ENCODE results near the gene OR2AT4. TPM values are rescaled to one million over a fixed set of nuclear protein-coding genes. Genes with fewer than 3 reads are reported as not detected.

Gene OR2AT4
- total and polyA plus RNA-seq, 2 of the 4 experiments (the other 2 are of a cell fraction), result not detected

DNA sequence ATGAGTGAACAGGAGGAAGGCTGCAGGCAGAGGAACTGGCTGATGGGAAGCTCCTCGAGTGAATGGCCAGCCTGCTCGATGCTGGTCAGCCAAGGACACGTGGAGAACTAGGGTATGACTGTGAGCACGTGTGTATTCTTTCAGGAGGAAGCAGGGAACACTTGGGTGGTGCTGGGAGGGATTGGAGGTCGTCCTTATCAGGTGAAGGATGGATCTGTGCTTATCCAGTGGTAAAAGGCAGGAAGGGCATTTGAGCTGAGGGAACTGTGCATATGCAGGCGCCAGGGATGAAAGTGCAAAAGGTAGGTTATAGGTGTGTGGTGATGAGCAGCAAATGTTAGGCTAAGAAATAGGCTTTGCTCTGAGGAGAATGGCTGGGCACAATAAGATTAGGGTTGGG lies 44.5 kb upstream of the OR2AT4 start:
- no peak for DNase-seq
- H3K36me3 ChIP-seq (ENCODE audit: control insufficient read depth, insufficient read depth, low read length), result no peaks in the 10 kb centered on the region
- dilution Hi-C loops (cut with HindIII; ENCODE audit: low sequenced_read_pairs, unreplicated experiment), result no loop called here
- no peaks in the 10 kb centered on the region for H3K79me1 ChIP-seq (ENCODE audit: low read depth in 1 of 2, low read length in 2 of 2)
- no peak overlapping the region for H3K56ac ChIP-seq (ENCODE audit: extremely low read depth, insufficient read depth, low read length)
- peaks cover 19% of the 10 kb centered on the region for H3K27me3 ChIP-seq (ENCODE audit: control insufficient read depth, insufficient read depth, low read length)
- peaks cover 5% of the 10 kb centered on the region for H3K9me1 ChIP-seq (ENCODE audit: insufficient read depth, low read length)
- no TSS peak for BruUV-seq (replicated peaks)
- no peak overlapping the region for H4K8ac ChIP-seq (ENCODE audit: low read depth in 2 of 2, low read length in 2 of 2)
- no peak for ATAC-seq (ENCODE audit: low read depth)
- 41% methylated on average over 6 of the region's 6 CpGs; no CpG with 5 or more reads in 1 of the 2 experiments for WGBS, 2 experiments (ENCODE audit: extremely low coverage in 2 of 2, insufficient read length in 1 of 2)
- no peak overlapping the region for H2AFZ ChIP-seq (replicated peaks; ENCODE audit: low read length, poor library complexity)
- peak overlapping the region; percentile 62; the same call in 1 of the 2 replicates for H2AK5ac ChIP-seq (ENCODE audit: low read depth, low read length)
- POLR2A ChIA-PET (ENCODE audit: unreplicated experiment), result no interaction called here
- H2AK9ac ChIP-seq (replicated peaks; ENCODE audit: low read depth, low read length, poor library complexity), result no peak overlapping the region
- H3K27ac ChIP-seq (ENCODE audit: insufficient read depth, low read length), result no peak overlapping the region
- no peak overlapping the region for H2BK120ac ChIP-seq (ENCODE audit: low read depth, low read length)
- H3K23ac ChIP-seq (ENCODE audit: low read depth, low read length), result no peak overlapping the region
- intact Hi-C loops (cut with micrococcal nuclease), result no loop called here
- no peaks in the 10 kb centered on the region for H3K9me3 ChIP-seq (ENCODE audit: control insufficient read depth, insufficient read depth, low read length)
- no peak overlapping the region for H4K5ac ChIP-seq (ENCODE audit: low read depth, low read length)
- peaks cover 2% of the 10 kb centered on the region; the same call in 1 of the 2 replicates for H3K4me1 ChIP-seq (ENCODE audit: control insufficient read depth, insufficient read depth, low read length)
- H4K20me1 ChIP-seq (ENCODE audit: insufficient read depth, low read length), result no peaks in the 10 kb centered on the region
- no peak overlapping the region for H3K4me3 ChIP-seq (ENCODE audit: insufficient read depth, low read depth, low read length)
- H3K18ac ChIP-seq (ENCODE audit: low read depth, low read length), result no peak overlapping the region
- no peak overlapping the region for H3K14ac ChIP-seq (replicated peaks; ENCODE audit: low read depth, low read length)
- H3K4me2 ChIP-seq (ENCODE audit: low read depth, low read length), result no peak overlapping the region
- H3K4ac ChIP-seq (ENCODE audit: low read depth, low read length), result no peak overlapping the region
- no peak overlapping the region for H2BK5ac ChIP-seq (ENCODE audit: low read depth, low read length, poor library complexity, severe bottlenecking)
- TF ChIP-seq FOS (IDR thresholded peaks at IDR 0.05; ENCODE audit: low read depth, low read length) (no peak), RCOR1 (IDR thresholded peaks at IDR 0.05; ENCODE audit: insufficient replicate concordance, low read length) (no peak), CHD1 (IDR thresholded peaks at IDR 0.05; ENCODE audit: low read depth, low read length) (no peak)
- TF ChIP-seq, protein P1, sequence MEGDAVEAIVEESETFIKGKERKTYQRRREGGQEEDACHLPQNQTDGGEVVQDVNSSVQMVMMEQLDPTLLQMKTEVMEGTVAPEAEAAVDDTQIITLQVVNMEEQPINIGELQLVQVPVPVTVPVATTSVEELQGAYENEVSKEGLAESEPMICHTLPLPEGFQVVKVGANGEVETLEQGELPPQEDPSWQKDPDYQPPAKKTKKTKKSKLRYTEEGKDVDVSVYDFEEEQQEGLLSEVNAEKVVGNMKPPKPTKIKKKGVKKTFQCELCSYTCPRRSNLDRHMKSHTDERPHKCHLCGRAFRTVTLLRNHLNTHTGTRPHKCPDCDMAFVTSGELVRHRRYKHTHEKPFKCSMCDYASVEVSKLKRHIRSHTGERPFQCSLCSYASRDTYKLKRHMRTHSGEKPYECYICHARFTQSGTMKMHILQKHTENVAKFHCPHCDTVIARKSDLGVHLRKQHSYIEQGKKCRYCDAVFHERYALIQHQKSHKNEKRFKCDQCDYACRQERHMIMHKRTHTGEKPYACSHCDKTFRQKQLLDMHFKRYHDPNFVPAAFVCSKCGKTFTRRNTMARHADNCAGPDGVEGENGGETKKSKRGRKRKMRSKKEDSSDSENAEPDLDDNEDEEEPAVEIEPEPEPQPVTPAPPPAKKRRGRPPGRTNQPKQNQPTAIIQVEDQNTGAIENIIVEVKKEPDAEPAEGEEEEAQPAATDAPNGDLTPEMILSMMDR (conservative IDR thresholded peaks at IDR 0.05; ENCODE audit: low read depth, low read length), result no peak
- TF ChIP-seq, protein P2, sequence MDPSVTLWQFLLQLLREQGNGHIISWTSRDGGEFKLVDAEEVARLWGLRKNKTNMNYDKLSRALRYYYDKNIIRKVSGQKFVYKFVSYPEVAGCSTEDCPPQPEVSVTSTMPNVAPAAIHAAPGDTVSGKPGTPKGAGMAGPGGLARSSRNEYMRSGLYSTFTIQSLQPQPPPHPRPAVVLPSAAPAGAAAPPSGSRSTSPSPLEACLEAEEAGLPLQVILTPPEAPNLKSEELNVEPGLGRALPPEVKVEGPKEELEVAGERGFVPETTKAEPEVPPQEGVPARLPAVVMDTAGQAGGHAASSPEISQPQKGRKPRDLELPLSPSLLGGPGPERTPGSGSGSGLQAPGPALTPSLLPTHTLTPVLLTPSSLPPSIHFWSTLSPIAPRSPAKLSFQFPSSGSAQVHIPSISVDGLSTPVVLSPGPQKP (IDR thresholded peaks at IDR 0.05; ENCODE audit: borderline replicate concordance, low read depth, low read length), result no peak
- no peak overlapping the region for H2BK20ac ChIP-seq (ENCODE audit: low read depth, low read length)
- H2BK15ac ChIP-seq (ENCODE audit: low read depth, low read length), result no peak overlapping the region
- no peak overlapping the region for H3K9ac ChIP-seq (ENCODE audit: low read depth, low read length)
- CTCF ChIA-PET, result interaction anchor here (0.7 to 2.9 kb wide), 19 partner anchors 10 to 341 kb away, joined by 3 to 38 read pairs (median 3); partner anchors contain the start of genes NEU3, SLCO2B1 and TPBGL
- no peak overlapping the region for H4K91ac ChIP-seq (ENCODE audit: insufficient read depth, low read depth, low read length)
- in situ Hi-C loops (cut with MboI; ENCODE audit: low sequenced_read_pairs), result no loop called here

Data from IMR-90 (cell line).